Sigmoid colon (tissue), 4 donors: ENCODE measurements around the gene GMDS.

Experiments
- EP300 ChIP-seq, 4 donors: sonication (generic); formaldehyde crosslinking; IDR thresholded peaks; one replicate each; pipeline ENCODE4 v1.6.1; 2017; ENCODE audit warnings: antibody characterized with exemption in 4 of 4
- POLR2A ChIP-seq, 2 donors: fragments of 450-650 bp; IDR thresholded peaks; one replicate each; pipeline ENCODE4 v1.6.1; 2016; ENCODE audit warnings: antibody characterized with exemption in 2 of 2, mild to moderate bottlenecking in 2 of 2, moderate library complexity in 2 of 2
- POLR2AphosphoS5 ChIP-seq, 4 donors: sonication (generic); formaldehyde crosslinking; IDR thresholded peaks; one replicate each; pipeline ENCODE4 v1.6.1; 2017; ENCODE audit warnings: antibody characterized with exemption in 4 of 4
- TF ChIP-seq, protein P1 (sequence below), 4 experiments: fragments of 450-650 bp in 3 of 4; fragments of 200-600 bp in 1 of 4; IDR thresholded peaks; one replicate each; pipeline ENCODE4 v1.5.1; 2016 to 2019; ENCODE audit warnings: antibody characterized with exemption in 4 of 4, mild to moderate bottlenecking in 3 of 4, moderate library complexity in 2 of 4

- TF ChIP-seq, protein P1, sequence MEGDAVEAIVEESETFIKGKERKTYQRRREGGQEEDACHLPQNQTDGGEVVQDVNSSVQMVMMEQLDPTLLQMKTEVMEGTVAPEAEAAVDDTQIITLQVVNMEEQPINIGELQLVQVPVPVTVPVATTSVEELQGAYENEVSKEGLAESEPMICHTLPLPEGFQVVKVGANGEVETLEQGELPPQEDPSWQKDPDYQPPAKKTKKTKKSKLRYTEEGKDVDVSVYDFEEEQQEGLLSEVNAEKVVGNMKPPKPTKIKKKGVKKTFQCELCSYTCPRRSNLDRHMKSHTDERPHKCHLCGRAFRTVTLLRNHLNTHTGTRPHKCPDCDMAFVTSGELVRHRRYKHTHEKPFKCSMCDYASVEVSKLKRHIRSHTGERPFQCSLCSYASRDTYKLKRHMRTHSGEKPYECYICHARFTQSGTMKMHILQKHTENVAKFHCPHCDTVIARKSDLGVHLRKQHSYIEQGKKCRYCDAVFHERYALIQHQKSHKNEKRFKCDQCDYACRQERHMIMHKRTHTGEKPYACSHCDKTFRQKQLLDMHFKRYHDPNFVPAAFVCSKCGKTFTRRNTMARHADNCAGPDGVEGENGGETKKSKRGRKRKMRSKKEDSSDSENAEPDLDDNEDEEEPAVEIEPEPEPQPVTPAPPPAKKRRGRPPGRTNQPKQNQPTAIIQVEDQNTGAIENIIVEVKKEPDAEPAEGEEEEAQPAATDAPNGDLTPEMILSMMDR (IDR thresholded peaks at IDR 0.05), result no peak
- TF ChIP-seq POLR2AphosphoS5 (IDR thresholded peaks at IDR 0.05) (no peak), POLR2A (IDR thresholded peaks at IDR 0.05) (no peak), EP300 (IDR thresholded peaks at IDR 0.05) (no peak)
Measured at GRCh38 chr6:1825277-1825676, 420.1 kb downstream of the GMDS start.
